Natural killer cell (primary cell): ENCODE measurements around the gene RPUSD3. TPM values are rescaled to one million over a fixed set of nuclear protein-coding genes. Genes with fewer than 3 reads are reported as not detected.

Experiments used
- ATAC-seq, 3 donors: fragments of 150-1000 bp in 2 of 3; fragments of 200-7000 bp in 1 of 3; cut with Tn5 transposase; 1 replicate in 1 of 3; 2 replicates in 2 of 3; pipeline ENCODE4 v1.10.0; 2021; ENCODE audit warnings: mild to moderate bottlenecking in 2 of 3, moderate library complexity in 2 of 3
- DNase-seq, 2 donors: peaks; one replicate each; pipeline versions ENCODE4 v3.0.0 to v3.0.0-alpha.2; 2013 to 2021; ENCODE audit warnings: mixed read lengths in 1 of 2
- H3K27ac ChIP-seq: one replicate; pipeline ENCODE4 v1.5.1; 2013; ENCODE audit warnings: mild to moderate bottlenecking, low read length
- H3K27me3 ChIP-seq: one replicate; pipeline ENCODE4 v1.6.1; 2013; ENCODE audit warnings: low read length; ENCODE audit not compliant: control insufficient read depth, insufficient read depth
- H3K36me3 ChIP-seq: one replicate; pipeline ENCODE4 v1.6.1; 2013; ENCODE audit warnings: low read length; ENCODE audit not compliant: control insufficient read depth, insufficient read depth
- H3K4me1 ChIP-seq: one replicate; pipeline ENCODE4 v1.6.1; 2013; ENCODE audit warnings: low read length; ENCODE audit not compliant: control insufficient read depth, insufficient read depth
- H3K4me3 ChIP-seq: one replicate; pipeline ENCODE4 v1.5.1; 2013; ENCODE audit warnings: low read length
- H3K9me3 ChIP-seq: one replicate; pipeline ENCODE4 v1.6.1; 2013; ENCODE audit warnings: low read length; ENCODE audit not compliant: control insufficient read depth, insufficient read depth
- H3K27ac Mint-ChIP-seq, 2 donors: one replicate each; pipeline ENCODE4 v1.8.0; 2022; ENCODE audit warnings: mild to moderate bottlenecking in 2 of 2, mixed read lengths in 2 of 2, moderate library complexity in 1 of 2
- H3K27me3 Mint-ChIP-seq, 2 donors: one replicate each; pipeline ENCODE4 v1.8.0; 2022; ENCODE audit warnings: low read depth in 2 of 2, mixed read lengths in 2 of 2
- H3K36me3 Mint-ChIP-seq: one replicate; pipeline ENCODE4 v1.8.0; 2022; ENCODE audit warnings: mixed read lengths
- H3K4me1 Mint-ChIP-seq, 2 donors: one replicate each; pipeline ENCODE4 v1.8.0; 2022; ENCODE audit warnings: mixed read lengths in 2 of 2
- H3K4me3 Mint-ChIP-seq: one replicate; pipeline ENCODE4 v1.8.0; 2022; ENCODE audit warnings: mild to moderate bottlenecking, moderate library complexity, mixed read lengths
- H3K9me3 Mint-ChIP-seq, 2 donors: one replicate each; pipeline ENCODE4 v1.8.0; 2022; ENCODE audit warnings: mixed read lengths in 2 of 2
- CTCF ChIP-seq: fragments of 200-600 bp; IDR thresholded peaks from one replicate; pipeline ENCODE4 v1.8.0; 2022; ENCODE audit warnings: antibody characterized with exemption
- WGBS: methylation state at CpG from one replicate; pipeline ENCODE4 v1.1.7; 2013; ENCODE audit warnings: missing lambda C conversion rate; ENCODE audit not compliant: insufficient coverage; 5-methylcytosine and 5-hydroxymethylcytosine counted together
- intact Hi-C: fragments of 100-400 bp; cut with micrococcal nuclease; formaldehyde crosslinking; loops from one replicate; pipeline ENCODE4 v1.14.2; 2022
- total RNA-seq, 4 donors: library from RNA; stranded (reverse); fragments of 120-200 nt in 1 of 4; gene quantifications; one replicate each; pipeline versions ENCODE4 v1.2.3 to v1.2.4, GENCODE V29; 2013 to 2022

The RPUSD3 gene
- total RNA-seq, 3 donors from 2014 or later (not counting 1 experiment from before 2014, with no cell fraction given), result 27.5 to 43.9 (median 30.9) TPM

GRCh38 chr3:9884555-9885165, 40.9 kb upstream of the RPUSD3 start:
- H3K36me3 Mint-ChIP-seq, result no peaks in the 10 kb centered on the region
- no peak overlapping the region for H3K4me3 Mint-ChIP-seq
- no peak for TF ChIP-seq CTCF
- no peak overlapping the region for H3K27ac Mint-ChIP-seq
- H3K4me1 Mint-ChIP-seq, result peaks cover 7 to 13% of the 10 kb centered on the region in 2 donors
- Histone ChIP-seq H3K4me1 (no peaks in the 10 kb centered on the region), H3K27me3 (no peaks in the 10 kb centered on the region), H3K27ac (no peak overlapping the region), H3K36me3 (no peaks in the 10 kb centered on the region), H3K9me3 (no peaks in the 10 kb centered on the region), H3K4me3 (no peak overlapping the region)
- 95% methylated on average over 9 of the region's 11 CpGs for WGBS
- ATAC-seq (no peak), DNase-seq (no peak)
- intact Hi-C loops, result no loop called here
- no peaks in the 10 kb centered on the region for H3K27me3 Mint-ChIP-seq
- H3K9me3 Mint-ChIP-seq, result no peaks in the 10 kb centered on the region

GRCh38 chr3:9883706-9884554, 40.1 kb upstream of the RPUSD3 start:
- no peaks in the 10 kb centered on the region for H3K9me3 Mint-ChIP-seq
- no peaks in the 10 kb centered on the region for H3K36me3 Mint-ChIP-seq
- H3K27me3 ChIP-seq, result no peaks in the 10 kb centered on the region
- DNase-seq (no peak), ATAC-seq (peak in 2 of 3 donors; percentile 52 to 75)
- no peak overlapping the region for H3K4me3 ChIP-seq
- no peaks in the 10 kb centered on the region for H3K36me3 ChIP-seq
- 79% methylated on average over 6 of the region's 7 CpGs for WGBS
- TF ChIP-seq CTCF, result no peak
- no peaks in the 10 kb centered on the region for H3K9me3 ChIP-seq
- H3K27ac ChIP-seq, result no peak overlapping the region
- peak overlapping the region; percentile 6 for H3K4me3 Mint-ChIP-seq
- no peaks in the 10 kb centered on the region for H3K27me3 Mint-ChIP-seq
- H3K4me1 ChIP-seq, result no peaks in the 10 kb centered on the region
- H3K4me1 Mint-ChIP-seq, result peaks cover 7 to 11% of the 10 kb centered on the region in 2 donors
- intact Hi-C loops, result no loop called here
- H3K27ac Mint-ChIP-seq, result peak overlapping the region in 1 of 2 donors; percentile 4

GRCh38 chr3:9881441-9881840, 37.6 kb upstream of the RPUSD3 start:
- H3K9me3 Mint-ChIP-seq, result no peaks in the 10 kb centered on the region
- no peaks in the 10 kb centered on the region for H3K27me3 Mint-ChIP-seq
- intact Hi-C loops, result no loop called here
- no peaks in the 10 kb centered on the region for H3K27me3 ChIP-seq
- H3K4me3 ChIP-seq, result no peak overlapping the region
- no peaks in the 10 kb centered on the region for H3K36me3 ChIP-seq
- H3K4me1 Mint-ChIP-seq, result peaks cover 7 to 11% of the 10 kb centered on the region in 2 donors
- H3K36me3 Mint-ChIP-seq, result no peaks in the 10 kb centered on the region
- H3K4me1 ChIP-seq, result no peaks in the 10 kb centered on the region
- H3K27ac Mint-ChIP-seq, result no peak overlapping the region
- H3K9me3 ChIP-seq, result no peaks in the 10 kb centered on the region
- 100% methylated on average over 1 of the region's 1 CpG for WGBS
- DNase-seq (no peak), ATAC-seq (no peak)
- no peak overlapping the region for H3K27ac ChIP-seq
- TF ChIP-seq CTCF, result no peak
- no peak overlapping the region for H3K4me3 Mint-ChIP-seq
